ENCODE measurements around the gene ABI3BP.
A peak's percentile ranks its signal among the peaks of the same experiment; 100 is the strongest.

The ABI3BP gene

GRCh38 chr3:100899440-100900091, 93.7 kb downstream of the ABI3BP start:
- H3K4me3 ChIP-seq (ENCODE audit: low read depth, low read length) = no peak overlapping the region

GRCh38 chr3:100898681-100899080, 94.5 kb downstream of the ABI3BP start:
- no peak overlapping the region for H3K4me3 ChIP-seq (ENCODE audit: low read depth, low read length)
- no peak for TF ChIP-seq CTCF (IDR thresholded peaks at IDR 0.05; ENCODE audit: low read depth, low read length)

More at GRCh38 chr3:100899440-100900091, 93.7 kb downstream of the ABI3BP start:
- no peak for TF ChIP-seq CTCF (IDR thresholded peaks at IDR 0.05; ENCODE audit: low read depth, low read length)

GRCh38 chr3:100896994-100897393, 96.2 kb downstream of the ABI3BP start:
- TF ChIP-seq CTCF (IDR thresholded peaks at IDR 0.05; ENCODE audit: low read depth, low read length) = no peak

GRCh38 chr3:100893590-100893989, 99.6 kb downstream of the ABI3BP start:
- TF ChIP-seq CTCF (IDR thresholded peaks at IDR 0.05; ENCODE audit: low read depth, low read length) = peak; percentile 77
- H3K4me3 ChIP-seq (ENCODE audit: low read depth, low read length) = no peak overlapping the region

More at GRCh38 chr3:100896994-100897393, 96.2 kb downstream of the ABI3BP start:
- no peak overlapping the region for H3K4me3 ChIP-seq (ENCODE audit: low read depth, low read length)

- H3K4me3 ChIP-seq (ENCODE audit: low read depth, low read length) = no peak overlapping the region
- TF ChIP-seq CTCF (IDR thresholded peaks at IDR 0.05; ENCODE audit: low read depth, low read length) = no peak
These were observed 100.1 kb downstream of the ABI3BP start for GRCh38 chr3:100893108-100893507.

- no peak overlapping the region for H3K4me3 ChIP-seq (ENCODE audit: low read depth, low read length)
- TF ChIP-seq CTCF (IDR thresholded peaks at IDR 0.05; ENCODE audit: low read depth, low read length) = no peak
These were observed 101.4 kb downstream of the ABI3BP start for GRCh38 chr3:100891827-100892226.

- no peak overlapping the region for H3K4me3 ChIP-seq (ENCODE audit: low read depth, low read length)
- TF ChIP-seq CTCF (IDR thresholded peaks at IDR 0.05; ENCODE audit: low read depth, low read length) = no peak; the same call in 1 of the 2 replicates
These were observed 102.2 kb downstream of the ABI3BP start for GRCh38 chr3:100891033-100891432.

Data from WI38 (cell line).